Measurements from ENCODE around the gene SYNM. TPM values are rescaled to one million over a fixed set of nuclear protein-coding genes. Genes with fewer than 3 reads are reported as not detected.
"Not testable (repeated sequence)": the region's sequence is repeated elsewhere in the genome, so short reads cannot be mapped to it uniquely, and the experiment has no call there.

The SYNM gene
- polyA plus RNA-seq, 1 experiment, result 1.8 TPM

DNA sequence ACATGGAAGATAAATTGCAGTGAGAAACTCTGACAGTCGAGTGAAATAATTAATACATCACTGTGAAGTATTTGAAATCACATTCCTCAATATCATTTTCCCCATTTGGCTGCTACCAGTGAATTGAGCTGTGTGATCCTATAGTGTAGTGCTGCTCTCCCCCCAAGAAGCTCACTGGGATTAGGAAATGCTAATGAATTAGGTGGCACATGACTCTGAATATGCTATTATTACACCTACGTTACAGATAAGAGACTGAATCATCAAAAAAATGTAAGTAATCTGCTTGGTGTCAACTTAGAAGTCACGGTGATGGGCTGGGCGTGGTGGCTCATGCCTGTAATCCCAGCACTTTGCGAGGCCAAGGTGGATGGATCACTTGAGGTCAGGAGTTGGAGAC is 34.7 kb upstream of the SYNM start:
- H3K4me3 ChIP-seq (ENCODE audit: low read depth, low read length), result no peak overlapping the region
- H3K27me3 ChIP-seq (ENCODE audit: control insufficient read depth, insufficient read depth, low read length), result peaks cover 2% of the 10 kb centered on the region; the same call in 1 of the 2 replicates
- ChIA-PET CTCF (interaction anchor here (0.7 to 4.7 kb wide), 5 partner anchors 8 to 551 kb away, joined by 3 to 21 read pairs (median 4); no protein-coding TSS in a partner anchor), POLR2A (no interaction called here)
- no peaks in the 10 kb centered on the region for H3K36me3 ChIP-seq (ENCODE audit: control insufficient read depth, insufficient read depth, low read length)
- TF ChIP-seq, protein P1, sequence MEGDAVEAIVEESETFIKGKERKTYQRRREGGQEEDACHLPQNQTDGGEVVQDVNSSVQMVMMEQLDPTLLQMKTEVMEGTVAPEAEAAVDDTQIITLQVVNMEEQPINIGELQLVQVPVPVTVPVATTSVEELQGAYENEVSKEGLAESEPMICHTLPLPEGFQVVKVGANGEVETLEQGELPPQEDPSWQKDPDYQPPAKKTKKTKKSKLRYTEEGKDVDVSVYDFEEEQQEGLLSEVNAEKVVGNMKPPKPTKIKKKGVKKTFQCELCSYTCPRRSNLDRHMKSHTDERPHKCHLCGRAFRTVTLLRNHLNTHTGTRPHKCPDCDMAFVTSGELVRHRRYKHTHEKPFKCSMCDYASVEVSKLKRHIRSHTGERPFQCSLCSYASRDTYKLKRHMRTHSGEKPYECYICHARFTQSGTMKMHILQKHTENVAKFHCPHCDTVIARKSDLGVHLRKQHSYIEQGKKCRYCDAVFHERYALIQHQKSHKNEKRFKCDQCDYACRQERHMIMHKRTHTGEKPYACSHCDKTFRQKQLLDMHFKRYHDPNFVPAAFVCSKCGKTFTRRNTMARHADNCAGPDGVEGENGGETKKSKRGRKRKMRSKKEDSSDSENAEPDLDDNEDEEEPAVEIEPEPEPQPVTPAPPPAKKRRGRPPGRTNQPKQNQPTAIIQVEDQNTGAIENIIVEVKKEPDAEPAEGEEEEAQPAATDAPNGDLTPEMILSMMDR (IDR thresholded peaks at IDR 0.05; ENCODE audit: insufficient read depth, low read depth, low read length), result no peak
- no peak for DNase-seq (ENCODE audit: low read depth)

DNA sequence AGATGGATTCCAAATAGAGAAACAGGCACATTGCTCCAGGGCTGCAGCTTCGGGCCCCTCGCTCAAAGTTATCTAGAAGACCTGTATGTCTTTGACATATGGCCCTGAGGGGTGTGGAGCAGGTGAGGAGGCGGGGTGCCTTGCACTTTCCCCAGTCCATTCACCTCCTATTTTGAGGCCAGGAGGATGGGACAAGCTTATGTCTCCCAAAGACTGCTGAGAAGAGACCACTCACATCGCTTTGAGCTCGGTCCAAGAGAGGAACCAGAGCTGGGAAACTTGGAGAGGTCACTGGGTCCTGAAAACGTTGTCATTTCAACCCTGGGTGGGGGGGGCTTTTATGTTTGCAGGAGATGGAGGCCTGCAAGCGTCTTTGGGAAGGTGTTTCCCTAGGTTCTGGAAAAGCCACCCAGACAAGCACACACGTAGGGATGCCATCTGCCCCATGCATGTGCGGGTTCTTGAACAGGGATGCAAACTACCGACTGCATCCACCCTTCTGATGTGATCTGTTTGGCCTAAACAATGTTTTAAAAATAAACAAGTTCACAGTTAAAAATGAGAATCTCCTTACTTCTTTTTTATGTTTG is 33.7 kb upstream of the SYNM start:
- POLR2A ChIA-PET, result interaction anchor here (0.5 kb wide), 1 partner anchor 12 kb away, joined by 3 read pairs; no protein-coding TSS in a partner anchor
- CTCF ChIA-PET, result interaction anchor here (0.8 to 4.7 kb wide), 4 partner anchors 9 to 552 kb away, joined by 3 to 21 read pairs (median 6); no protein-coding TSS in a partner anchor
- Histone ChIP-seq H3K4me3 (ENCODE audit: low read depth, low read length) (no peak overlapping the region), H3K36me3 (ENCODE audit: control insufficient read depth, insufficient read depth, low read length) (no peaks in the 10 kb centered on the region), H3K27me3 (ENCODE audit: control insufficient read depth, insufficient read depth, low read length) (peaks cover 2% of the 10 kb centered on the region; the same call in 1 of the 2 replicates)
- TF ChIP-seq, protein P1 (IDR thresholded peaks at IDR 0.05; ENCODE audit: insufficient read depth, low read depth, low read length), result no peak
- DNase-seq (ENCODE audit: low read depth), result no peak

DNA sequence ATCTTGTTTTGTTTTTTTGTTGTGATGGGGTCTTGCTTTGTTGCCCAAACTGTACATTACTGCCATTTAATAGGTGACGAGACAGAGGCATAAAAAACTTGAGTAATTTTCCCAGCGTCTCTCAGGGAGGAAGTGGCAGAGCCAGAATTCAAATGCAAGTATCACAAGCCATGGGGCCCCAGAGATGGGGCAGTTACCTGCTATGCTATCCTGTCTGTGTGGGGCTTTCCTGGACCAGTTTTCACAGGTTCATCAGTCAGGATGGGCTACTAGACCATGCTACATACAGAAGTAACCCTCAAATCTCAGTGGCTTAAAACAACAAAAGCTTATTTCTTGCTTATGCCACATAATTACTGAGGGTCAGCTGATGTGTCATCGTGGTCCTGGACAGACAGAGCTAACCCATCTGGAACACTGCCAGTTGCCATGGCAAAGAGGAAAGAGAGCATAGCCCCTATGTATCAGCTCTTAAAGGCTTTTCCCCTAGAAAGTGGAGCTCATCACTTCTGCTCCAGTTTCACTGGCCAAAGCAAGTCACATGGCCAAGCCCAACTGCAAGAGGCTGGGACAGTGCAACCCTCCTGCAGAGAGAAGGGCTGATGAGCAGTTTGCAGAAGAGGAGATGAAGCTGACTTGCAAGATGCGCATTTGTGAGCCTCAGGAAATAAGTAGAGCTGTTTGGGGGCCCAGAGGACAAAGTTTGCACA is 31.7 kb upstream of the SYNM start:
- Histone ChIP-seq H3K4me3 (ENCODE audit: low read depth, low read length) (no peak overlapping the region), H3K36me3 (ENCODE audit: control insufficient read depth, insufficient read depth, low read length) (no peaks in the 10 kb centered on the region), H3K27me3 (ENCODE audit: control insufficient read depth, insufficient read depth, low read length) (peaks cover 2% of the 10 kb centered on the region; the same call in 1 of the 2 replicates)
- no peak for DNase-seq (ENCODE audit: low read depth)
- TF ChIP-seq, protein P1 (IDR thresholded peaks at IDR 0.05; ENCODE audit: insufficient read depth, low read depth, low read length), result no peak
- POLR2A ChIA-PET, result no interaction called here
- CTCF ChIA-PET, result interaction anchor here (0.9 to 4.7 kb wide), 6 partner anchors 12 to 628 kb away, joined by 3 to 21 read pairs (median 4); no protein-coding TSS in a partner anchor

DNA sequence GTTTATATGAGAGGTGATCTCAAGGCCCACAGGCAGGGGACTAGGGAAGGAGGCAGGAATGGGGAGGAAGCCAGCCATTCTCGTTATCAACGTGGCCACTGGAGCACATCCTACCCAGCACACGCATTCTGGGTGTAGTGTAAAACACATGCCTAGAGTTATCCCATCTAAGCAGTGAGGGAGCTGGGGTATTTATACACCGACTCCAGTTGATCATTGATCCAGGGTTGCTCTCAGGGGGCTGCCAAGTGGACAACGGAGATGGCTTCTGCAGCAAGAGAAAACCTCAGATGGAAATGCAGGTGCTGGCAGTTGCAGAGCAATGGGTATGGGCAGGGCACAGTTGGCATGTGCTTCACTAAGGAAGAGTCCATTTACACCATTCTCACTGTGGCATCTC is 30.4 kb upstream of the SYNM start:
- POLR2A ChIA-PET, result no interaction called here
- Histone ChIP-seq H3K36me3 (ENCODE audit: control insufficient read depth, insufficient read depth, low read length) (no peaks in the 10 kb centered on the region), H3K27me3 (ENCODE audit: control insufficient read depth, insufficient read depth, low read length) (peaks cover 2% of the 10 kb centered on the region; the same call in 1 of the 2 replicates), H3K4me3 (ENCODE audit: low read depth, low read length) (no peak overlapping the region)
- TF ChIP-seq, protein P1 (IDR thresholded peaks at IDR 0.05; ENCODE audit: insufficient read depth, low read depth, low read length), result no peak
- no peak for DNase-seq (ENCODE audit: low read depth)
- CTCF ChIA-PET, result interaction anchor here (0.9 to 7.0 kb wide), 6 partner anchors 13 to 632 kb away, joined by 3 to 88 read pairs (median 8); no protein-coding TSS in a partner anchor

DNA sequence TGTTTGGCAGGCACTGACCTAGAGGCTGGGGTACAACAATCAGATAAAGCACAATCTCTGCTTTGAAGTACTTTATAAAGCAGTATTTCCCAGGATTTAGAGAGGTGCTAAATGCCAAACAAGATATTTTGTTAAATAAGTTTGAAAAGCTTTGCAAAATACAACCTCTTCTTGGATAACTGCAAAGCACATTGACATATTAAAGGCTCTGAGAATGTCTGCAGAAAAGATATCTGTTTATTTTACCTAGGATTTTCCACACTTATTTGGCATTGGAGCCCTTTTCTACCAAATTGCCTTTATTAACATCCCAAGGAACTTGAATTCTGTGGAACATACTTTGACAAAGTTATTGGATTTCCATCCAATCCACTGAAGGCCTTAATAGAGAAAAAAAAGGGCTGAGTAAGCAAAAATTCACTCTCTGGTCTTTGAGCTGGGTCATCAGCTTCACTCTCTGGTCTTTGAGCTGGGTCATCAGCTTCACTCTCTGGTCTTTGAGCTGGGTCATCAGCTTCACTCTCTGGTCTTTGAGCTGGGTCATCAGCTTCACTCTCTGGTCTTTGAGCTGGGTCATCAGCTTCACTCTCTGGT is 29.7 kb upstream of the SYNM start:
- CTCF ChIA-PET, result interaction anchor here (0.7 to 7.0 kb wide), 12 partner anchors 8 to 633 kb away, joined by 3 to 88 read pairs (median 8); no protein-coding TSS in a partner anchor
- H3K36me3 ChIP-seq (ENCODE audit: control insufficient read depth, insufficient read depth, low read length); H3K4me3 ChIP-seq (ENCODE audit: low read depth, low read length); DNase-seq (ENCODE audit: low read depth); POLR2A ChIA-PET; H3K27me3 ChIP-seq (ENCODE audit: control insufficient read depth, insufficient read depth, low read length): not testable (repeated sequence)

All from BJ (cell line).